Stimulated activated CD8-positive, alpha-beta memory T cell treated with anti-CD3 and anti-CD28 coated beads, Interleukin-7, amount 100 ng/mL, for 24 hours (primary cell): ENCODE results near the gene EYA2.
"Not testable (repeated sequence)": the region's sequence is repeated elsewhere in the genome, so short reads cannot be mapped to it uniquely, and the experiment has no call there.

Experiments
- DNase-seq: peaks from one replicate; pipeline ENCODE4 v3.0.0-alpha.2; 2020; ENCODE audit warnings: low read depth

EYA2 gene

DNA sequence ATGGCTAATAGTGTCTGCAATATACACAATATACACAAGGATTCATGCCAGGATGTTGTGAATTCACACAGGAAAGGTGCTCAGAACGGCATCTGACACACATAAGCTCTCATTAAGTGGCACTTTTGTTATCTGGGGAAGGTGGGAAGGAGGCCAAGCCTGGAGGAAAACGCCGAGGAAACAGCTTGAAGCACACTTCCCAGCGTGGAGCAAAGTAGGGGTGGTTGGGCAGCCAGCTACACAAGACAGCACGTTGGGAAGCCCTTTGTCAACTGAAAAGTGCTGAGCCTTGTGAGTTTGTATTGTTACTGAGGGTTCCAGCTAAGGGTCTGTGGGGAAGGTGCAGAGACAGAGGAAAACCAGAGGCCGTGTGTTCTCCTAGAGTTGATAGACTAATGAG is 280.9 kb downstream of the EYA2 start:
- DNase-seq: no peak

DNA sequence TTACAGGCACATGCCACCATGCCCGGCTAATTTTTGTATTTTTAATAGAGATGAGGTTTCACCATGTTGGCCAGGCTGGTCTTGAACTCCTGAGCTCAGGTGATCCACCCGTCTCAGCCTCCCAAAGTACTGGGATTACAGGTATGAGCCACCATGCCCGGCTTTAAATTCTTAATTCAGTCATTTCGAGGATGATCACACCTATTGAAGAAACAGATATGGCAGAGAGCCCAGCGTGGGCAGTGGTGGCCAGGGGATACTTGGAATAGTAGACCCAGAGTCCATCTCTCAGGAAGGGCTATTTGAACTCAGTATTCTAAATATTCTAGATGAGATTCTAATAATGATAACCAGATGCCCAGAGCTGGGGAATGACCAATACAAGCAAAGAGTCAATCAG is 281.6 kb downstream of the EYA2 start:
- not testable (repeated sequence) for DNase-seq

DNA sequence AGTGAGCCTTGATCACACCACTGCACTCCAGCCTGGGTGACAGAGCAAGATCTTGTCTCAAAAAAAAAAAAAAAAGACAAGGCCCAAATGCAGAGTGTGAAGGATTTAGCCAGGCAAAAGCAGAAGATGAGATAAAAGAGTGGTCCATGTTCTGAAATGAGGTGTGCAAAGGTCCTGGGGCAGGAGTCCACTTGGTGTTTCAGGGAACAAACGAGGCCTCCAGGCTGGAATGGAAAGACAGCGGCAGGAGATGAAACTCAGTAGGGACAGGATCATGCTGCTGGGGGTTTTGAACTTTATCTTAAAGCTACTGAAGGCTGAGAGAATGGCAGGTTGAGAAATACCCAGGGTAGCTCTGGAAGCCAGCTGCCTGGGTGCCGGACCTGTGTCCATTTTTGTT is 283.6 kb downstream of the EYA2 start:
- no peak for DNase-seq

DNA sequence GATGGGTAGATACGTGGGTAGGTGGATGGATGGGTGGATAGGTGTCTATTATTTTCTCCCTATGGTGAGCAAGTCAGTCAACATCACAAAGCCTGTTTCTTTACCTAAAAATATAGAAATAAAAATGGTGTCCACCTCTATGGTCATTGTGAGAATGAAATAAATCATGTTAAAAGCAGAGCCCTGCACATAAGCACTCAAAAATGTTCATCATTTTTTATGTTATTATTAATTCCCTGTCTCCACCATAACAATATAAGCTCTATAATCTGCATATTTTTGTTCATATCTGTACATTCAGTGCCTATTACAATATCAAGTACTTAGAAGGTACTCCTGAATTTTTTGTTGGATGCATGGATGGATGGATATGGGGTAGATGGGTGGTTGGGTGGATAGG is 284.2 kb downstream of the EYA2 start:
- no peak for DNase-seq

DNA sequence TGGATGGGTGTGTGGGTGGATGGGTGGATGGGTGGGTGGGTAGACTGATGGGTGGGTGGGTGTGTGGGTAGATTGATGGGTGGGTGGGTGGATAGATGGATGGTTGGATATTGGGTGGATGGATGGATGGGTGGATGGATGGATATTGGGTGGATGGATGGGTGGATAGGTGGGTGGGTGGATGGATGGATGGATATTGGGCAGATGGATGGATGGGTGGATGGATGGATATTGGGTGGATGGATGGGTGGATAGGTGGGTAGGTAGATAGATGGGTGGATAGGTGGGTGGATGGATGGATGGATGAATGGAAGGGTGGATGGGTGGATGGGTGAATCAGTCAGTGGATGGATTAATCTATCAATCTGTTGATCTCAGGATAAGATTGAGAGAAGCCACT is 284.6 kb downstream of the EYA2 start:
- no peak for DNase-seq

DNA sequence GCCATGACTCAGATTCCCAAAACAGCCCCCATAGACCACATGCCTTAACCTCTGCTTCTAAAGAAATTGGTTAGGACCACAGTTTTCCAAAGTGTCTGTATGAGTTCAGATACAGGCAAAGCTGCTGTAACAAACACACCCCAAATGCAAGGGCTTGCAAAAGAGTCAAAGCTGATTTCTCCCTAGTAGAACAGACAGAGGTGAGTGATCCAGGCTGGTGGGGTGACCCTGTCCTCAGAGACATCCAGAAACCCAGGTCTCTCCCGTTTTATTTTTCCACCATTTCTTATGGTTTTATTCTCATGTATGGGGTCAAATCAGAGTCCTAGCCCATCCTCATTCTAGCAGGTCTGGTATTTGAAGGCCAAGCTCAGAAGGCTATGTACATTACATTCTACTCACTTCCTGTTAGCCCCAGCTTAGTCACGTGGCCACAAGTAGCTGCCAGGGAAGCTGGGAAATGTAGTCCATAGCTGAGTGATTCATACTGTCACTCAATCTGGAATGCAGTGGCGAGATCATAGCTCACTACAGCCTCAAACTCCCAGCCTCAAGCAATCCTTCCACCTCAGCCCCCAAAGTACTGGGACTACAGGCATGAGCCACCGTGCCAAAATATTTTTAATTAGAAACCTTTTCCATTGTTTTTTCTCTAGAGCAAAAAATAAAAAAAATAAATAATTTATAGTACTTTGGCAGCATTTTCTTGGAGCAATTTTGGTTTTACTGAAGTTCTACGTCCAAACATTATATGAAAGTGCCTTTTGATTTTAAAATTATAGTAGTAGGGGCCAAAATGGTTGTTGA is 286.6 kb downstream of the EYA2 start:
- DNase-seq: no peak

DNA sequence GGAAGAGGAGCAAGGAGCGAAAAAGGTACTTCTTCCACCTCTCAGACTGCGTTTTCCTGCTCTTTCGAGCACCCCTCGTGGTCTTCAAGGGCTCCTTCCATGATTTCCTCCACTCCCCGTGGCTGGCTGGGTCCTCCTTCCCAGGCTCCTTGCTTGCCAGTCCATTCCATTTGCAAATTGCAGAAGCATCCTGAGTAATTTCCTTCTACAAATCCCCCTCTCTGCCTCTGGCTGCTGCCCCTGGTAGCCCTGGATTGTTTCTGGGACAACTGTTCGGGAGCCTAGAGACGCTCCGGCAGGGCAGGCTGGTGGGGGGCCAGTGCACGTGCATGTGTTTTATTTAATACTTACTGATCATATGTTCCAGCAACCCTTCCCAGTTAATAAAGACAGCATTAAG is 288.7 kb downstream of the EYA2 start:
- no peak for DNase-seq

DNA sequence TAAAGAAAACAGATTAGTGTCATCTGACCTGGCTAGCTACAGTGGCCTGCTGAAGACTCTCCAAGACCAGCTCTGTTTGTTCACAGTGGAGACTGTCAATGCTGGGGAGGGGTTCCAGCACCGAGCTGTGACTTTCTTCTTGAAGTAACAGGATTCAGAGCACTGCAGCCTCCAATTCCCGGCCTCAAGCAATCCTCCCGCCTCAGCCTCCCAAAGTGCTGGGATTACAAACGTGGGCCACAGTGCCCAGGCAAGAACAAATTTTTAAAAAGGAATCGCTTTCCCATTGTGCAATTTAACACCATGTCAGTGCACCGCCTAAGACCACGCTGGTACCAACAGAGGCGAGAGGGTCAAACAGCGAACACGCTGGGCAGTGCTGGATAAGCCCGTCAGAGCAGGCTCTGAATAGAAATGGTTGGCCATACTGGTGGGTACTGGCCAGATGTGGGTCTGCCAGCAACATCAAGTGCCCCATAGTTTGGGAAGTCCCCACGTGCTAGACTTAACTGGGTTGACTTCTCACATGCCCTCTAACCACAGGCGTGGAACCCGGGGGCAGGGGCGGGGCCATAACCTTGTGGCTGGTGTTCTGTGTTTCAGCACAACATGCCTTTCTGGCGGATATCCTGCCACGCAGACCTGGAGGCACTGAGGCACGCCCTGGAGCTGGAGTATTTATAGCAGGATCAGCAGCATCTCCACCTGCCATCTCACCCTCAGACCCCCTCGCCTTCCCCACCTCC is 293.0 kb downstream of the EYA2 start:
- no peak for DNase-seq

DNA sequence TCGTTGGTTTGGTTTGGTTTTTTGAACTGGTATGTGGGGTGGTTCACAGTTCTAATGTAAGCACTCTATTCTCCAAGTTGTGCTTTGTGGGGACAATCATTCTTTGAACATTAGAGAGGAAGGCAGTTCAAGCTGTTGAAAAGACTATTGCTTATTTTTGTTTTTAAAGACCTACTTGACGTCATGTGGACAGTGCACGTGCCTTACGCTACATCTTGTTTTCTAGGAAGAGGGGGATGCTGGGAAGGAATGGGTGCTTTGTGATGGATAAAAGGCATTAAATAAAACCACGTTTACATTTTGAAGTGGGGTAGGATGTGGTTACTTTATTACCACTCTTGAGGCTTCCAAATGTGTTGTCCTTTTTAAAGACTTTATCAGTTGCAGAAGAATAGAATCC is 293.9 kb downstream of the EYA2 start:
- no peak for DNase-seq

DNA sequence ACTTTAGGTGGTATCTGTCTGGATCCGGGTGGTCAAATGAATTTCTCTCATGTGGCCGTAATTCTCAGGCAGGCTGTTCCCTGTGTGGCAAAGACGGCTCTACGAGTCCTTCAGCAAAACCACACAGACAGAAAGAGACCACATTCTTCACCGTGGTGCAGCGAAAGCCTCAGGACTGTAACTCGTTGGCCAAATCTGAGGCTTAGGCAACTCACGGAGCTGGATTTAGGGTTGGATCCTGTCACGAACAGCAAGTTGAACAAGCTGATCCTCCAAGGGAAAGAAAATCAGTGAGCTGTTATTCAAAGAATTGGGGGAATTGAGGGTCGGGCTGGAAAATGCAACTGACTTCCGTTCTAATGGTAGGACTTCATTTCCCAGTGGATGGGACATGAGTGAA is 294.4 kb downstream of the EYA2 start:
- DNase-seq: no peak

DNA sequence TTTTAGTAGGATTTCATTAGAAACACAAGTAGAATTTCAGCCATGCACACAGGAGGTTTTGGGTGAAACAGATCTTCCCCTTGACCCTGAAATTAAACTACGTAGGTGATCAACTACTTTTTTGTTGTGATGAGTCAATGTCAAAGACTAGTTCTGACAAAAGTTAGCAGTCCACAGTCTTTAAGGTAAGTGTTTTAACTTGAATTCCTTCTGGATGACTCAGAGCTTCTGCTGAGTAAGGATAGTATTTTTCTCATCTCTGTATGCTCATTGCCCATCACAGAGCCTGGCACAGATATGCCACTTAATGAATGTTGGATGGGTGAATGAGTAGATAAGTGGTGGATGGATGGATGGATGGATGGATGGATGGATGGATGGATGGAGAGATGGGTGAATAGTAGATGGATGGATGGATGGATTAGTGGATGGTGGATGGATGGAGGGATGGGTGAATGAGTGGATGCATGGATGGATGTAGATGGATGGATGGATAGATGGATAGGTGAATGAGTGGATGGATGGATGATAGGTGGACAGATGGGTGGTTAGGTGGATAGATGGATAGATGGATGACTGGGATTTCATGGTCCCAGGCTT is 296.5 kb downstream of the EYA2 start:
- DNase-seq: no peak

DNA sequence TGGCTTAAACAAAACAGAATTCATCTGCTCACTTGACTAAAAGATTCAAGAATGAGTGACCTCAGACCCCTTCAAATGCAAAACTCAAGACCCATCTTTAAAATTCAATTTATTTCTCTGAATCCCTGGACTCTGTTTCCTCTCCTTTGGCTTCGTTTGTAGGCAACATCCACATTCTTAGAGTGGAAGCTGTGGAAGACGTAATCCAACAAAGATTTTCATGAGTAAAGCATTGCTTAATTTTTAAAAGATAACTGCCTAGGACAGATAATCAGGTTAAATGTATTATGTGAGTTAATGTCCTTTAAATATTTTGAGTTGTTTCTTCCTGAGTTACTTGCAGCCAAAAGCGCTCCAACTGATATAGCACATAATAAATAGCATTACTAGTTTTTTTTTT is 297.3 kb downstream of the EYA2 start:
- DNase-seq: no peak

DNA sequence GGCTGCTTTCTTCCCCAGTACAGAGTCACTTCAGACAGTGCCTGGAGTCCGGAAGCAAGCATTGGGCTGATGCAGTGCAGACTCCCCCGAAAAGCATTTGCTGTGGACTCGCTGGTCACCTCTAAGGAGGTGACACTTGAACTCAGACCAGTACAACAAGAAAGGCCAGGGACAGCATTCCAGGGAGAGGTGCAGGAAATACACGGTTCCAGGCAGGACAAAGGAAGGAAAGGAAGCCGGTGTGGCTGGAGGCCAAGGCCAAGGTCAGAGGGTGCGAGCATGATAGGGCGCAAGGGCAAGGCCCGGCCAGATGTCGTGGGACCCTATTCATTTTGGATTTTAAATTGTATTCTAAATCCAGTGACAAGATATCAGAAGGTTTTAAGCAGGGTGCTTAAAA is 300.9 kb downstream of the EYA2 start:
- DNase-seq: no peak

DNA sequence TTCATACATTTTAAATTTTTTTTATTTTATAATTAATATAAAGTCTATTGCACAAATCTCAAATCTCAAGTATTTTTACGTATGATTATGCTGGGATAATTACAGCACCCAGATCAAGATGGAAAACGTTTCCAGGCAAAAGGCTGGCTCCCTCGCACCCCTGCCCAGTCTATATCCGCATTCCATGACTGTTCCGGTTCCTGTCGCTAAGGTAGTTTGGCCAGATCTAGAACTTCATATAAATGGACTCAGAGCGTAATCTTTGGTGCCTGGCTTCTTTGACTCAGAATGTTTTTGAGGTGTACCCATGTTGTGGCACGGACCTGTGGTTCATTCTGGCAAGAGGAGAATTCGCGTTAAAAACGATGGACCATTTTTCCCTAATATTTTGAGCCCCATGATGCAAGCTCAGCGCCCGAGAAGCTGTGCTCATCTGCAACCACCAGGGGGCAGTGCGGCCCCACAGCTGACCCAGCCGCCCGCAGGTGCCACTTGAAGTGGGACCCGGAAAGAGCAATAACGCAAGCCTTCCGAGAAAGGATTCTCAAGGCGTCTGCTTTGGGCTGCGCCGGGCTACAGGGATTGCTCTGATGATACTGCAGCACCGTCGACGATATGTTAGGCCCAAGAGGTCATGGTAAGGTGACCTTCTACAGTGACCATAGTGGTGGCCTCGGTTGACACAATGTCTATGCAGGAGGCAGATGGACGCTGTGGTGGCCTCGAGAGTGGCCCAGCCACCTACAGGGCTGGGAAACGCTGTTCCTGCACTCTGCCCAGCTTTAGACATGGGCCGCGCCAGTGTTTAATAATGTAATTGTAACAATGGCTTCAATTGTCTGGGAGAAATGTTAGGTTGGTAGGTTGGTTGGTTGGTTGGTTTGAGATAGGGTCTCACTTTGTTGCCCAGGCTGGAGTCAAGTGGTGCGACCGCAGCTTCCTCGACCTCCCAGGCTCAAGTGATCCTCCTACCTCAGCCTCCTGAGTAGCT is 301.7 kb downstream of the EYA2 start:
- DNase-seq: peak; percentile 66

DNA sequence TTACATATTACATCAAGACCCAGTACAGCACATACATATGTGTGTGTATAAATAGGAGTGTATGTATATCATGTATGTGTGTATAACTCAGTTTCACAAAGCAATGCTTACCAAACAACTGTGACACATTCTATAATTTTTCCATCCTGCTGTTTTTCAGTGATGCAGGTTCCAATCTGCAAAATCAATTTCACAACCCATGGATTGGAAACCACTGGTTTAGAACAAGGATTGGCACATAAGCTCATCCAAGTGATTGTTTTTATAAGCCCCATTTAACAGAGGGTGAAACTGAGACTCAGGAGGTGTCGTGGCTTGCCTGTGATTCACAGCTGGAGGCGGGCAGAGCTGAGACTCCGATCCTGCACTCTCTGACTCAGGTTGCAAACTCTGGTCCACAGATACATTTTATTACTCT is 303.6 kb downstream of the EYA2 start:
- peak; percentile 23 for DNase-seq

DNA sequence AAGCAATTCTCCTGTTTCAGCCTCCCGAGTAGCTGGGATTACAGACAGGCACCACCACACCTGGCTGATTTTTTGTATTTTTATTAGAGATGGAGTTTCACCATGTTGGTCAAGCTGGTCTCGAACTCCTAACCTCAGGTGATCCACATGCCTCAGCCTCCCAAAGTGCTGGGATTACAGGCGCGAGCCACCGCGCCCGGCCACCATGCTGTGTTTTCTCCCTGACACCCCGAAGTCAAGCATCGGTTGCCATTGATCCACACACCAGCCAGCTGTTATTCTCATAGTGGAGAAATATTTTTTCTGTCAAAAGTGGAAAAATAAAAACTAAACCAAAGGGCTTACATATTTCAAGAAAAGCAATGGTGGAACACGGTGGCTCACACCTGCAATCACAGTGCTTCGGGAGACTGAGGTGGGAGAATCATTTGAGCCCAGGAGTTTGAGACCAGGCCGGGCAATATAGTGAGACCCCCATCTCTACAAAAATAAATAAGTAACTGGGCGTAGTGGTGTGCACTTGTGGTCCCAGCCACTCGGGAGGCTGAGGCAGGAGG is 304.4 kb downstream of the EYA2 start:
- no peak for DNase-seq

DNA sequence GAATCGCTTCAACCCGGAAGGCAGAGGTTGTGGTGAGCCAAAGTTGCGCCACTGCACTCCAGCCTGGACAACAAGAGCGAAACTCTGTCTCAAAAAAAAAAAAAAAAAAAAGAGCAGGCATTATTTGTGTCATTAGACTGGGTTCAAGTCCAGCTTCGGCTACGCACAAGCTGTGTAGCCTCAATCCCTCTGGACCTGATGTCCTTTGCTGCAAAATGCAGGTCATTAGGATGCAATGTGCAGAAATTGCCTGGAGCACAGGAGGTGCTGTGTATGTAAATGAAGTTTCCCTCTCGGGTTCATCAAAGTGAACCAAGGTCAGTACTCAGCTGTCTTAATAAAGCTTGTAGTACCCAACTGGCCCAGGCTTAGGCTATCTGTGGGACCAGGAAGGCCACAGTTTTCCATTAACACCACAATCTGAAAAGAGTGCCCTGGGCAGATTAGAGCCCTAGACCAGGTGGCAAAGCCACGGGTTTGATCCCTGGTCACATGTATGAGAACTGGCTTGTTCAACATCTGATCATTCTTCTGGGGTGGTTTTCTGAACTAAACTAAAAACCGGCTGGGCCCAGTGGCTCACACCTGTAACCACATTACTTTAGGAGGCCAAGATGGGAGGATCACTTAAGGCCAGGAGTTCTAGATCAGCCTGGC is 306.6 kb downstream of the EYA2 start:
- DNase-seq: no peak

DNA sequence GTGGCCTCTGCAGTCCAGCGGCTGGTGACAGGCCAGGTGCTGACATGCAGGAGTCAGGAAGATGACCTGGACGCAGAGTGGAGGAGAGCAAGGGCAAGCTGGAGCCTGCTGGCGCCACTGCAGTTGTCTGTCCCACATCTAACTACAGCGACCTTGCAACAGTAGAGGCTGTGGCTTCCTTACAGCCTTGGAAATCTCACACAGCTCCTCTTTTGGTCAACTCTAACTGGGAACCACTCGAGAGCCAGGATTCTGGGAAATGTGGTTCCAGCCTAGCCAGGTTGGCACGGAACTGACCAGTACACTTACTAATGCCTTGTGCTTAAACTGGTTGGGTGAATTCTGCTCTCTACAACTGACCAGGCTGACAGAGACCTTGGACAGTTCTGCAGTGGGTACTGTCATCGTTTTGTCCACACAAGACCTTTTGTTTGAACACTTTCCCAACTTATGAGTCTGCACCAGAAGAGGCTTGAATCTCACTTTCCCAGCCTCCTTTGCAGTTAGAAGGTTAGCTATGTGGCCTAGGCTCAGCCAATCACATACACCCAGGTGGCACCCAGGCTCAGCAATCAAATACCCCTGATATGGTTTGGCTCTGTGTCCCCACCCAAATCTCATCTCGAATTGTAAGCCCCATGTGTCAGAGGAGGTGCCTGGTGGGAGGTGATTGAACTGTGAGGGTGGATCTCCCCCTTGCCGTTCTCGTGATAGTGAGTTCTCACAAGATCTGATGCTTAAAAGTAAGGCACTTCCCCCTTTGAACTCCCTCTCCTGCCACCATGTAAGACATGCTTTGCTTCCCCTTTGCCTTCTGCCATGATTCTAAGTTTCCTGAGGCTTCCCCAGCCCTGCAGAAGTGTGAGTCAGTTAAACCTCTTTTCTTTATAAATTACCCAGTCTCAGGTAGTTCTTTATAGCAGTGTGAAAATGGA is 308.4 kb downstream of the EYA2 start:
- DNase-seq: no peak

DNA sequence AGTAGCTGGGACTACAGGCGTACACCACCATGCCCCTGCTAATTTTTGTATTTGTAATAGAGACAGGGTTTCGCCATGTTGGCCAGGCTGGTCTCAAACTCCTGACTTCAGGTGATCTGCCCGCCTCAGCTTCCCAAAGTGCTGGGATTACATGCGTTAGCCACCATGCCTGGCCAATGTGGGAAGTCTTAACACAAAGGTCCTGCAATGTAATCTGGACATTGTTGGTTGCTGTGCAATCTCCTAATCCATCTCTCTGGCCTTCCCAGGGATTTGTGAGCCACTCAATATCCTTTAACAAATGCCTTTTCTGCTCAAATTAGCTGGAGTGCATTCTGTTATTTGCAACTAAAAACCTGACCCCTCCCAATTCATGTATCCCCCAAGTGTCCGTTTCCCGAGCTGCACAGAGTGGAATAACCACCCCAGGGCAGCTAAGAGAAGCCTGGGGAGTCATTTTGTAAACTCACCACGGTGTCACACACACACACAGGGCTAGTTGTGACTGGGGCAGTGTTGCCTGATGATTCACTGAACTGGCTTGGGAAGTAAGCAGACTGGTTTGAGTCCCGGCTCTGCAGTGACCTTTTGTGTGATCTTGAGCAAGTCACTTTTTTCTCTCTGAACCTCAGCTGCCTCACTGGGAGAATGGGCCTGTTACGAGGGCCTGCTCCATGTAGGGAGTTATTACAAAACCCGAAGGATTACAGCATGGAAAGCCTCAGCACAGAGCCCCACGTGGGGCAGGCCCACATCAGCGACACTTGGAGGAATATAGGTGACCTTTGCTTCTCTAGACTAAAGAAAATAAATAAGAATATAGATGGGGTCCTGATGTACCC is 309.6 kb downstream of the EYA2 start:
- DNase-seq: no peak
